ENCODE results near the gene NOTCH1.
A peak's percentile ranks its signal among the peaks of the same experiment; 100 is the strongest.

The NOTCH1 gene

DNA sequence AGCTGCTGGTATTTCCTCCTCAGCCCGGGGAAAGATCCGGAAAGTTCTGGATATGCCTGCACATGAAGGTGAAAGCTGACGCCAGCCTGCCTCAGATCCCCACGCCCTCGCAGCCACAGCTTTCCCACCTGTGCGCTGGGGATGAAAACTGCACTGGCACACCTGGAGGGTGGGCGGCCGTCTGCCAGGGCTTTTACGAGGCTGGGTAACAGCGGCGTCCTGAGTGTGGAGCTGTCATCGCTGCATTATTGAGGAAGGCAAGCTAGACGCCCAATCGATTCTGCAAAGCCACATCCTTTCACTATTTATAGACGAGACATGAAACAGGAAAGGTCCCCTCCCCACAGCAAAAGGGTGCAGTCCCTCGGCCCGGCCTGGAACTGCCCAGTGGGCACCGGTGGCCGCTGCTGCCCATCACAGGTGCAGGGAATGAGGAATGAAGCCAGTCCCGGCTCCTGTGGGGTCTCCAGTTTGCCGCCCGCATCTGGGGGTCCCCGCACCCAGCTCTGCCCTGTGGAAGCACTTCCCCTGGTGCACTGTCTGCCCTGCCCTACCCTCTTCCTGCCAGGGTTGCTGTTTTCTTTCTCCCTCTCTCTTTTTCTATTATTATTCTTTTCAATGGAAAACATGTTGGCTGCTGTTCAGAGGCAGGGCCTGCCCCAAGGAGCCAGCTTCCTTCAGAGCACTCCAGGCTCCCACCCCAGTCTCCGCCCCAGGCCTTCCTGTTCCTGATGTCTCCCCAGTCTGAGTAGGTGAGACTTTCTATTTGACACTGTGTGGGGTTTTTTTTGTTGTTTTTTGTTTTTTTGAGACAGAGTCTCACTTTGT is 7.0 kb downstream of the NOTCH1 start:
- FAIRE-seq (peak; percentile 94), DNase-seq (ENCODE audit: insufficient read length) (peak; percentile 70)
- TF ChIP-seq TAF1 (IDR thresholded peaks at IDR 0.05; ENCODE audit: borderline replicate concordance, low read depth, low read length) (no peak), POLR2AphosphoS5 (IDR thresholded peaks at IDR 0.05; ENCODE audit: low read depth, low read length) (no peak), POLR2A (IDR thresholded peaks at IDR 0.05; ENCODE audit: low read depth, low read length) (no peak)

- FAIRE-seq: no peak
- DNase-seq (ENCODE audit: insufficient read length): no peak
- TF ChIP-seq POLR2A (IDR thresholded peaks at IDR 0.05; ENCODE audit: low read depth, low read length) (no peak), TAF1 (IDR thresholded peaks at IDR 0.05; ENCODE audit: borderline replicate concordance, low read depth, low read length) (no peak), POLR2AphosphoS5 (IDR thresholded peaks at IDR 0.05; ENCODE audit: low read depth, low read length) (no peak)
Observed at GRCh38 chr9:136537896-136538598, 7.8 kb downstream of the NOTCH1 start.

- FAIRE-seq: no peak
- TF ChIP-seq POLR2A (IDR thresholded peaks at IDR 0.05; ENCODE audit: low read depth, low read length): no peak
- no peak for TF ChIP-seq TAF1 (IDR thresholded peaks at IDR 0.05; ENCODE audit: borderline replicate concordance, low read depth, low read length)
- no peak for TF ChIP-seq POLR2AphosphoS5 (IDR thresholded peaks at IDR 0.05; ENCODE audit: low read depth, low read length)
Observed at GRCh38 chr9:136537411-136537810, 8.4 kb downstream of the NOTCH1 start.

GRCh38 chr9:136536721-136537241 is 9.1 kb downstream of the NOTCH1 start:
- DNase-seq (ENCODE audit: insufficient read length) (no peak), FAIRE-seq (no peak)
- TF ChIP-seq POLR2AphosphoS5 (IDR thresholded peaks at IDR 0.05; ENCODE audit: low read depth, low read length) (no peak), TAF1 (IDR thresholded peaks at IDR 0.05; ENCODE audit: borderline replicate concordance, low read depth, low read length) (no peak), POLR2A (IDR thresholded peaks at IDR 0.05; ENCODE audit: low read depth, low read length) (no peak)

More at GRCh38 chr9:136537411-136537810, 8.4 kb downstream of the NOTCH1 start:
- DNase-seq (ENCODE audit: insufficient read length): no peak

GRCh38 chr9:136536051-136536720 is 9.7 kb downstream of the NOTCH1 start:
- TF ChIP-seq POLR2A (IDR thresholded peaks at IDR 0.05; ENCODE audit: low read depth, low read length) (no peak), POLR2AphosphoS5 (IDR thresholded peaks at IDR 0.05; ENCODE audit: low read depth, low read length) (no peak), TAF1 (IDR thresholded peaks at IDR 0.05; ENCODE audit: borderline replicate concordance, low read depth, low read length) (no peak)
- FAIRE-seq (no peak), DNase-seq (ENCODE audit: insufficient read length) (no peak)

GRCh38 chr9:136535070-136535469 is 10.8 kb downstream of the NOTCH1 start:
- no peak for TF ChIP-seq POLR2AphosphoS5 (IDR thresholded peaks at IDR 0.05; ENCODE audit: low read depth, low read length)
- no peak for TF ChIP-seq POLR2A (IDR thresholded peaks at IDR 0.05; ENCODE audit: low read depth, low read length)
- no peak for TF ChIP-seq TAF1 (IDR thresholded peaks at IDR 0.05; ENCODE audit: borderline replicate concordance, low read depth, low read length)
- no peak for FAIRE-seq
- no peak for DNase-seq (ENCODE audit: insufficient read length)

- TF ChIP-seq POLR2AphosphoS5 (IDR thresholded peaks at IDR 0.05; ENCODE audit: low read depth, low read length) (no peak), POLR2A (IDR thresholded peaks at IDR 0.05; ENCODE audit: low read depth, low read length) (no peak), TAF1 (IDR thresholded peaks at IDR 0.05; ENCODE audit: borderline replicate concordance, low read depth, low read length) (no peak)
- no peak for DNase-seq (ENCODE audit: insufficient read length)
- FAIRE-seq: no peak
Observed at GRCh38 chr9:136534366-136534765, 11.5 kb downstream of the NOTCH1 start.

GRCh38 chr9:136533775-136534157 is 12.1 kb downstream of the NOTCH1 start:
- TF ChIP-seq POLR2AphosphoS5 (IDR thresholded peaks at IDR 0.05; ENCODE audit: low read depth, low read length) (no peak), TAF1 (IDR thresholded peaks at IDR 0.05; ENCODE audit: borderline replicate concordance, low read depth, low read length) (no peak), POLR2A (IDR thresholded peaks at IDR 0.05; ENCODE audit: low read depth, low read length) (no peak)
- DNase-seq (ENCODE audit: insufficient read length) (no peak), FAIRE-seq (peak; percentile 86)

DNA sequence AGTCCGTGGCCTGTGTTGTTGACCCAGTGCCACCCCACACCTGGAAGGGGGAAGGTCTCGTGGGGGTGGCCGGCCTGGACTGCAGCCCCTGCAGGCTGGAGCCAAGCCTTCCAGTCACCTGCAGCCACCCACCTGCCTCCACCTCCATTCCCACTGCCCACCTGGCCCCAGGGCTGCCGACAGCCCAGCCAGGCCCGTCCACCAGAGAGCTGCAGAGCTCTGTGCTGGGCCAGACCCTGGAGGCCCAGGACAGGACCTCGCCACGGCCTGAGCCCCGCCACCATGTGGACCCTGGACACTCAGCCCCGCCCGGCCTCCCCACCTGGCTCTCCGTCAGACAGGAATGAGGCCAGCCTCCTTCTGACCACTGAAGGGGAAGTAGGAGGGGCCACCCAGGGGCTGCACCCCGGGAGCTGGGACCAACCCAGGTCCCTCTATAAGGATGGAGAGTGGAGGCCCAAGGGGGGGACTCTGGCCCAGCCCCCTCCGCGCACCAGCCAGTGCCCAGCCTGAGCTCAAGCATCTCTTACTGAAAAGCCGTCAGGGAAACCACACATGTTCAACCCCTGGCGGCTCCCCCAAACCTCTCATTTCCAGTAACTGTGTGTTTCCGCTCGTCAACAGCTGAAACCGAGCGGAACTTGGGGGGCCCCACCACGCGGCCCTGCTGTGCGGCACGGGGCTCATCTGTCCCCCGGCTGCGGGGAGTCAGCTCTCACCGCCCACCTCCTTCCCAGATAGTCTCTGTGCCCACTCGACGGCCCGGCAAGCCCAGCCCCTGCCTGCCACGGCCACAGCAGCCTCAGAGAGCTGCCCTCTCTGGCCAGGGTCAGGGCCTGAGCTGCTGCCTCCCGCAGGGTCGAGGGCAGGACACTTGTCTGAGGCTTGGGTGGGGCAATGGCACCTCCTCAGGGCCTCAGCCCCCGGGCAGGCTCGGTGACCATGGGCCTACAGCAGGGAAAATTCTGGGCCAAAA is 12.8 kb downstream of the NOTCH1 start:
- TF ChIP-seq POLR2A (IDR thresholded peaks at IDR 0.05; ENCODE audit: low read depth, low read length): no peak
- no peak for TF ChIP-seq POLR2AphosphoS5 (IDR thresholded peaks at IDR 0.05; ENCODE audit: low read depth, low read length)
- no peak for TF ChIP-seq TAF1 (IDR thresholded peaks at IDR 0.05; ENCODE audit: borderline replicate concordance, low read depth, low read length)
- FAIRE-seq (peak; percentile 87), DNase-seq (ENCODE audit: insufficient read length) (peak; percentile 59)

Measured in GM12892 (cell line).